NCI-H1417 (cell line): Measurements from ENCODE around the gene PMS1.
A peak's percentile ranks its signal among the peaks of the same experiment; 100 is the strongest.
"Not testable (repeated sequence)": the region's sequence is repeated elsewhere in the genome, so short reads cannot be mapped to it uniquely, and the experiment has no call there.

ENCODE experiments used
- DNase-seq, 3 experiments: peaks; one replicate each; lab custom pipeline; 2025; lab: John Stamatoyannopoulos, UW

Gene PMS1

DNA sequence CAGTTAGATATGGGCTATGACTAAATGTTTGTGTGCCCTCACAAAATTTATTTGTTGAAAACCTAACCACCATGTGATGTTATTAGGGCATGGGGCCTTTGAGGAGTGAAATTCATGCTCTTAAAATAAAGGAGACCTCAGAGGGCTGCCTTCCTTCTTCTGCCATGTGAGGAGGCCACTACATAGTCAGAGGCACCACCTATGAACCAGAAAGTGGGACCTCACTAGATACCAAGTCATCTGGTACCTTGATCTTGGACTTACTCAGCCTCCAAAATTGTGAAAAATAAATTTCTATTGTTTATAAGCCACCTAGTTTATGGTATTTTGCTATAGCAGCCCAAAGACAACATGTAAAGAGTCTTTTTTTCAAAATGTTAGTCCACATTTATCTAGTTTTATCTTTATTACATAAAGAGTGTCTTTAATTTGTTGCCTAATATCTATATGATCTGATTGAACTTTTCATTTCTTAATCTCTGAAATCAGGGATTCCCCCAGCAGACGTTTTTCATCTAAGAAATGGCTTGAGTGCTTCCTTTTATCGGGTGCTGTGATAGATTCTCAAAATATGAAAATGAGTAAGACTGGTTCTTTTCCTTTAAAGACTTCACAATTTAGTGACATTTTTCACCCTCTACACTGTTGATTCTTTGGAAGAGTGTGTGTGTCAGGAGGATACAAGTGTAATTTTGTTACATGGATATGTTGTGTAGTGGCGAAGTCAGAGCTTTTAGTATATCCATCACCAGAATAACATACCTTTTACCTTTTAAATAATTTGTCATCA is 34.2 kb downstream of the PMS1 start:
- DNase-seq = no peak

DNA sequence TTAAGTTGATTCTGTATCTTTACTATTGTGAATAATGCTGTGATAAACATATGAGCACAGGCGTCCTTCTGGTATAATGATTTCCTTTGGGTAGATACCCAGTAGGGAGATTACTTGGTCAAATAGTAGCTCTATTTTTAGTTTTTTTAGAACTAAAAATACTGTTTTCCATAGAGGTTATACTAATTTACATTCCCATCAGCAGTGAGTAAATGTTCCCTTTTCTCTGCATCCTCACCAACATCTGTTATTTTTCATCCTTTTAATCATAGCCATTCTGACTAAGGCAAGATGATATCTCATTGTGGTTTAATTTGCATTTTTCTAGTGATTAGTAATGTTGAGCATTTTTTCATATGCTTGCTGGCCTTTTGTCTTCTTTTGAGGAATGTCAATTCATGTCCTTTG is 35.1 kb downstream of the PMS1 start:
- no peak for DNase-seq

DNA sequence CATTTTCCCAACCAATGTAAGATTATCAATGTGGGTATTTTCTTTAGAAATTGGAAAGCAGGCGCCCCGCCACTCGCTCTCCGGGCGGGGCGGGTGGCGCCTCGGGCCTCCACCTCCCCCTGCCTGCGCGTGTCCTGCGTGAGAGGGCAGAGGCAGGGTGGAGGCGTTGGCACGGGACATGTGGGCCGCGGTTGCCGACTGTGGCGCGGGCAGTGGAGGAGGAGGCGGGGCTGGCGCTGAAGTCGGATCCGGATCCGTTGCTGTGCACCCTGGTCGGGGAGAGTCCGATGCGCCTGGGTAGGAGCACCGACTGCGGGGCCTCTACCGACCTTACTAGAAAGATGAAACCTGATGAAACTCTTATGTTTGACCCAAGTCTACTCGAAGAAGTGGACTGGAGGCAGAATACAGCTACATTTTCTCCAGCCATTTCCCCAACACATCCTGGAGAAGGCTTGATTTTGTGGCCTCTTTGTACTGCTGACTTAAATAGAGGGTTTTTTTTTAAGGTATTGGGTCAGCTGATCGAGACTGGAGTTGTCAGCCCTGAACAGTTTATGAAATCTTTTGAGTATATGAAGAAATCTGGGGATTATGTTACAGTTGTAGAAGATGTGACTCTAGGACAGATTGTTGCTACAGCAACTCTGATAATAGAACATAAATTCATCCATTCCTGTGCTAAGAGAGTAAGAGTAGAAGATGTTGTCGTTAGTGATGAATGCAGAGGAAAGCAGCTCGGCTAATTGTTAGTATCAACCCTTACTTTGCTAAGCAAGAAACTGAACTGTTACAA is 37.9 kb downstream of the PMS1 start:
- no peak for DNase-seq

DNA sequence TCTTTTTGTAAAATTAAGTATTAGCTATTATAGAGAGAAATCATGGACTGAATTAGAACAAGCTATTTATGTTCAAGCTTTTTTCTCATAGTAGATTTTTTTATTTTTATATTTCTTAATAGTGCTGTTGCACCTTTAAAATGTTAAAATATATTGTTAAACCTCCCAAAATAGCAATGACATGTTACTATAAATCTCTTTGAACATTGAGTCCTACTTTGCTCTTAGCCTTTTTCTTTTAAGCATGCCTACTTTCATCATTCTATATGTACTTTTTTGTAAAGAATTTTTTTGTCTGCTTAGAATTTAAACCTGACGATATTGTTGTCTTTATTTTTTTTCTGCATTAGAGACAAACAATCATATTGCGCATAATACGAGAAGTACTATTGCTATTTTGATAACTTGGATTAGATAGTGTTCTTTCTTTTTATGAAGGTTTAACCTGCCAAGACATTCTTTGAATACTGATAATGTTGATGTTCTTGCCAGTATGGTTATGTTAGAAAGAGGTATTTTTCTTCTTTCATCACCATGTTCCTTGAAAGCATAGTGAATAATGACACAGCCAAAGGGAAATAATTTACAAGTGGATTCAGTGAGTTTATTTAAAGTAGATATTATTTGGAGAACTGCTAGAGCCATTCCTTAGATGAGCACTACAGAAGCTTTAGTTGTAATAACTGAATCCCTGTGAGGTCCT is 40.6 kb downstream of the PMS1 start:
- no peak for DNase-seq

DNA sequence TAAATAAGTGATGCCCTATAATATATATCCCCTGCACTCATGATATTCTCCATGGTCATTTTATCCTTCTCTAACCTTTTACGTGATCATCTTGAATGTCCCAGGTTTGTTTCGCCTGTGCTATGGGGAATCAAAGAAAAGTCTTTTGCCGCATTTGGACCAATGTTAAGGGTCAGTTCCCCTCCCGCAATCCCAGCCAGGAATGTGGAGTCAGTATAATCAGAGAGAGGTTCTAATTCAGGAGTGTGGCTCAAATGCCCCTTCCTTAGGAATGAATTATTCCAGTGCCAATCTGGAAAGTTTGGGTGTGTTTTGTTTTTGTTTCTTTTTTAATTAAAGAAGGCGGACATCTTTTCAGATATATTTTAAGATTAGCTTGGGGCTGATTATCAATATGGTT is 41.8 kb downstream of the PMS1 start:
- no peak for DNase-seq

DNA sequence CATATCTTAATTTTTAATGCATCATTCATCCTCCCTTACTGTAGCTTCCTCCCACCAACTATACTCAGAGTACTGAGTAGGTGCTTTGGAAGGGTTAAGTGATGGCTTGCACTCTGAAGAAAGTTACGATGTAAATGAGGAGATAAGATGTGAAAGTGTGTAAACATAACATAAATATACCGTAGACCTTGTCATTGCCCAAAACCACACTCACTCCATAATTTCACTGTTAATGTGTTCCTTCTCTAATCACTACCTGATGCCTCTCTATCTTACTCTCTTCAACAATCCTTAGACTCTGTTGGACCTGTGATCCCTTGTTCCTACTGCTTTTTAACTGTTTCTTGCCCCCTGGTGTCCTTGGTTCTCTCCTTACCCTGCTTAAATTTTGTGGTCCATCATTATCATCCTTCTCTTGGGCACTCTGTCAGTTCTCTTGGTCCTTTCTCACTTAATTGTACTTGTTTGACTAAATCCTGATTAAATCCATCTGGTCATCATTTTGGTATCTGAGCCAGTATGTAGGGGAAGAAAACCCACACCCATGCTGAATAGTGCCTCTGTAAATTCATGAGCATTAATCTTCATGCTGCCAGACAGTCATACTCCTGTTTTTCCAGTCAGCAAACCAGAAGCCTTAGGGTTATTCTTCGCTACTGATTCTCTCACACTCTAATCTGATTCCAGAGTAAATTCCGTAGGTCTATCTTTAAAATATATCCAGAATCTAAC is 45.0 kb downstream of the PMS1 start:
- no peak for DNase-seq

DNA sequence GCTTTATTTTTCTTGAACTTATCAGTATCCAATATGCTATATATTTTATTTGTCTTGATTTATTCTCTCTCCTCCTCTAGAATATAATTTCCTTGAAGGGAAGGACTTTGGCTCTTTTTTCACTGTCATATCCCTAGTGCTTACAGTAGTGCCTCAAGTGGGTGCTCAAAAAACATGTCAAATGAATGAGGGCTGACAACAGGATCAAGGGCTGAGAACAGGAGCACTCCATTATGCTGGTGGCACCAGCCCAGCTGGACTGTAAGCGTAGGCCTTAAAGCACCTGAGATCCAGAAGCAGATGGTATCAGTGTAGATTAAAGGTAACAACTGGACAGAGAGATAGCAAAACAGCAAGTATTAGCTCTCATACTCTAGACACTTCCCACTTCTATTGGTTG is 46.3 kb downstream of the PMS1 start:
- peak in 1 of 3 experiments; percentile 55 for DNase-seq

DNA sequence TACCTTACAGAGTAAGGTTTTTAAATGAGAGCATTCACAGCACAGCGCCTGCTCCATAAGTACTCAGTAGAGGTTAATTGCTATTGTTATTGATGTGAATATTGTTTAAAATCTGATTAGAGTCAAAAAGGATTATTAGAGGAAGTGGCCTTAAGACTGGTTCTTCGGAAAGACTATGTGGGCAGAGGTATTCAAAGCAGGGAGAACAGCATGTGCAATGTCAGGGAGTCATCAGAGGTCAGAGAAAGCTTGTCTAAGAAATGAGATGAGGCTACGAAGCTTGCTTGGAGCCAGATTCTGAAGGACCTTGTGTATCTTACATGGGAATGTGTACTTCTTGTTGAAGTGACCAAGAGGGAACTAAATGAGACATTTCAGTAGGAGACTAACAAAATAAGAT is 49.8 kb downstream of the PMS1 start:
- no peak for DNase-seq

DNA sequence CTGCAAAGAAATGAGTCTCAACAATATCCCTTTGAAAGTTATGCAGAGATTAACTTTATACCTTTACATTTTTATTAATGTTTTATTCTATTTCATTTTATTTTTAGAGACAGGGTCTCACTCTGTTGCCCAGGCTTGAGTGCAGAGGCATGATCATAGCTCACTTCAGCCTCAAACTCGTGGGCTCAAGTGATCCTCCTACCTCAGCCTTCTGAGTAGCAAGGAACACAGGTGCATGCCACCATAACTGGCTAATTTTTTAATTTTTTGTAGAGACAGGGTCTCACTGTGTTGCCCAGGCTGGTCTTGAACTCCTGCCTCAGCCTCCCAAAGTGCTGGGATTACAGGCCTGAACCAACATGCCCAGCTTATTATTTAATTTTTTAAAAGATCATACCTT is 50.4 kb downstream of the PMS1 start:
- DNase-seq = not testable (repeated sequence)

DNA sequence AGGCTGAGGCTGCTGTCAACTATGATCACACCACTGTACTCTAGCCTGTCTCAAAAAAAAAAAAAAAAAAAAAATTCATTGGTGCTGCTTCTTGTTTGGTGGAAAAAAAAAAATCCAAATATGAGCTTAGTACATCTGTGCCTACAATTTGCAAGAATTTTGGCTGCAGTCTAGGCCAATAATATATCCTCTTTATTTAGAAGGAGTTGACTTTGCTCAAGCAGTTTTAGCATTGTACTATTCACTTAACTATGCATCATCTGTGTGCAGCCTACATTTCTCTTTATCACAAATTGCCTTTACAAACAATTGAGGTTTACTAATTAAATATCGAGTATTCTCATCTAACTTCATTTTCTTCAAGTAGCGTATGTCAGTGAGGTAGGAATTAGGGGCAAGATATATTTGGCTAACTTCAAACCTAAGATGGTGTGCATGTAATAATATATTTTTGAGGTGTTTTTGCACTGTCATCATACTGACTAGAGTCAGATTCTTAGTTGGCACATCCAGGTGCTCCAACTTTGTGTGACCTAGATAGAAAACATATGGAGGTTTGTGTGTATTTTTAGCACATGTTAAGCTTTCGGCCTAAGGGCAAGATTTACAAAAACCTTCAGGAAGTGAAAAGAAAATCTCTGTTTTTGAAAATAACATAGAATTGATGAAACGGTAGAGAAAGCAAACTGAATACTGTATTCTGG is 51.8 kb downstream of the PMS1 start:
- DNase-seq = peak in 1 of 3 experiments; percentile 27

DNA sequence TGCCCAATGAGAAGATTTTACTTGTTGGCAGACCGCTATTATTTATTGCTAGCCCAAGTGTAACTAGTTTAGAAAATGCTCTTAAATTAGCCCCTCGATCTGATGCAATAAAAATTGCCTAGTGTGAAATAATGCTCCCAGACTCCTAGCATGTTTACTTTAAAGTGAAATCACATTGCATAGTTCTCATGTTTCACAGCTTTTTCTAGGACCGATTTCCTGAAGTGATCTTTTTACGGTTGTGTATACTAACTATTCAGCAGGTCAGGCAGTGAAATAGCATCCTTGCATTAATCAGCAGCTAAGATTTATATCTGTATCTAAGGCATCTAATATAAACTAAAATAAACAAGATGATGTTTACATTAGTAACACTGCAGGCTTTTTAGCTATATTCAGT is 52.4 kb downstream of the PMS1 start:
- peak in 1 of 3 experiments; percentile 49 for DNase-seq

DNA sequence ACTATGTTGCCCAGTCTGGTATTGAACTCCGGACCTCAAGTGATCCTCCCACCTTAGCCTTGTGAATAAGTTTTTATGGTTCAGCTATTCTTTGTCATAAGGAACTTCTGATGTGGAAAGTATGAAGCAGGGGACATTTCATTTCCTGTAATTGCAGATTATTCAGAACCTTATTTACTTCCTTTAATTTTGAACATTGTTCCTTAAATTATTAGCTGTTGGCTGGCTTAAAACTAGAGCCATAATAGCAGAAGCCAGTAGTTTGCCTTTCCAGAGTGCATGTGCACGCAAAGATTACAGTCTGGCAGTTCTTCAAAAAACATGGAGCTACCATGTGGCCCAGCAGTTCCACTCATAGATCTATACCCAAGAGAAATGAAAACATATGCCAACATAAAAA is 53.1 kb downstream of the PMS1 start:
- DNase-seq = no peak

DNA sequence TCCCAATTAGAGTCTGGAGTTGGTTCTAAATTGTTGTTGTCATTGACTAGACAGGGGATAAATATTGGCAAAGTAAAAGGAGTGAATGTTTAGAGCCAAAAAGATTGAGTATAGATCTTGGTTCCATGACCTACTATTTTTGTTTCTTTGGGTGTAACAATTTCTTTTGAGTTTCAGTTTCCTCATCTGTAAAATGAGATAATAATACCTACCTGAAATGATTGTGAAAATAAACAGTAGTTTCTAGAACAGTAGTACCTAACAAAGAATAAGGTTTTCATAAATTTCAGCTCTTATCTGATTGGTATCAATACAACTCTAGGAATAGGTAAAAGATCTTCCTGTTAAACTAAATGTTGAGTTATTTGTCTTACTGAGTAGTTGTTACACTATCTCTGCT is 56.8 kb downstream of the PMS1 start:
- DNase-seq = no peak

DNA sequence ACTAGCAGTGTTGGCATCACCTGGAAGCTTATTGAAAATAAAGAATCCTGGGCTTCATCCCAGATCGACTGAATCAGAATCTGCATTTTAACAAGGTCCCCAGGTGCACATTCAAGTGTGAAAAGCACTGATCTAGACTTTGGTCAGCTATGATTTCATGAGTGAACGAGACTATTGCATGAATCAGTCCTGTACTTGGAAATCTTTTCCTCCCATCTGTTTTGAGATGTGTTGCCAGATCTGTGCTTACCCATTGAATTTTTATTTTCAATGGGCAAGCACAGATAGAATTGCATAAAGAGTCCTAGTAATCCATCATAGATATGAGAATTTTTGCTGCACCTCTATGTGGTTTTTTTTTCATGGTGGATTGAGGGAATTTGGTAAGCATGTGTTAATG is 64.0 kb downstream of the PMS1 start:
- no peak for DNase-seq

DNA sequence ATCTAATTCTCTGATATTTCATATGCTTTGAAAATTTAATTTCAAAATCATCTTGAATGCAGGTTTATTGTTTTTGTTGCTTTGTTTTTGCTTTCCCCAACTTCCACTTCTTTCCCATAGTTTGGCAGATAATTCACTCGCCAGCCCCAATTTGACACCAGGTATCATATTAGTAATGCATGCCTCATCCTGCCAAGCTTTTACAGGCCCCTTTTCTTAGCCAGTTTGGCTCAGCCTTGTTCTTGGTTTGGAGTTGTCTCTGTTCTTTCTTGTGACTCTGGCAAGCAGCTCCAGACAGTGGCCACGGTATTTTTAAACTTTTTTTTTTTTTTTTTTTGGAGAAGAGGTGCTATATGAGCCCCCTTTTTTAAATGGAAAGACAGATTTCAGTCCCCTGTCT is 65.3 kb downstream of the PMS1 start:
- no peak for DNase-seq

DNA sequence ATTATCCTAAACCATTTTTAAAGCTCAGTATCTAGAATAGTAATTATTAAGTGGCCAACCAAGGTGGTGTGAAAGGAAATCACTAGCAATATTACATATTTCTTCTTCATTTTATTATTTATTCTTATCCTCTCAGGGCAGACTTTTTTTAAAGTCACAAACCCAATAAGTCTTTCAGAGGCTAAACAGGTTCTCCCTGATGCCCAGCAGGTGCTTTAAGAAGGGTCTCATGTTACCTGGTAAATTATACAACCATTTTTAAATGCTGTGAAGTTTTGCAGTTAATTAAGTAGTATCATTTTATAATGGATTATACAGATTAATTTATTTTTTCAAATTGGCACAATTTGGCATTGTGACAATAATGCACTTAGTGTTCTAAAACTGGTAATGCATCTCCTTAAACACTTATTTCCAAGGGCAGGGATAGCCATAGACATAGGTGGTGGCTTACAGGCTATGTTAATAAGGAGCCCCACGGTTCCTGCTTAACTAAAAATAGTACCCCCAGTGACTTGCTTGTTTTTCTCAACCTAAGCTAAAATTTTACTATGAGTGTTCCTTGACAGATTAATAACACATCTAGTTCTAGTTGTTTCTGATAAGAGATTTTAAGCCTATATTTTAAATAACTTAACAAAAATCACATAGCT is 67.0 kb downstream of the PMS1 start:
- DNase-seq = peak in 2 of 3 experiments; percentile 12 to 75

DNA sequence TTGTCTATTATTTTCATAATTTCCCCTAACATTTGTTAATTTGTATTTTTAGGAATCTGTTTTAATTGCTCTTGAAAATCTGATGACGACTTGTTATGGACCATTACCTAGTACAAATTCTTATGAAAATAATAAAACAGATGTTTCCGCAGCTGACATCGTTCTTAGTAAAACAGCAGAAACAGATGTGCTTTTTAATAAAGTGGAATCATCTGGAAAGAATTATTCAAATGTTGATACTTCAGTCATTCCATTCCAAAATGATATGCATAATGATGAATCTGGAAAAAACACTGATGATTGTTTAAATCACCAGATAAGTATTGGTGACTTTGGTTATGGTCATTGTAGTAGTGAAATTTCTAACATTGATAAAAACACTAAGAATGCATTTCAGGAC is 69.9 kb downstream of the PMS1 start:
- DNase-seq = no peak

DNA sequence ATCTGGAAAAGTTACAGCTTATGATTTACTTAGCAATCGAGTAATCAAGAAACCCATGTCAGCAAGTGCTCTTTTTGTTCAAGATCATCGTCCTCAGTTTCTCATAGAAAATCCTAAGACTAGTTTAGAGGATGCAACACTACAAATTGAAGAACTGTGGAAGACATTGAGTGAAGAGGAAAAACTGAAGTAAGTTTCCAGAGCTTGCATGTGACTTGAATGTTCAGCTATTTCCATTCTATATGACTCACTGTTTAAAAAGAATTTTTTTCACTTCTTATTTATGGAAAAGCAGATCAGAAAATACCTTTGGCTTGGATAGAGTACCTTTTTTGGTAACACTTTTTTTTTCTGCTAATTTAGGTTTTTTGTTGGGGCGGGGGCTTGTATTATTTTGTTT is 70.7 kb downstream of the PMS1 start:
- DNase-seq = no peak

DNA sequence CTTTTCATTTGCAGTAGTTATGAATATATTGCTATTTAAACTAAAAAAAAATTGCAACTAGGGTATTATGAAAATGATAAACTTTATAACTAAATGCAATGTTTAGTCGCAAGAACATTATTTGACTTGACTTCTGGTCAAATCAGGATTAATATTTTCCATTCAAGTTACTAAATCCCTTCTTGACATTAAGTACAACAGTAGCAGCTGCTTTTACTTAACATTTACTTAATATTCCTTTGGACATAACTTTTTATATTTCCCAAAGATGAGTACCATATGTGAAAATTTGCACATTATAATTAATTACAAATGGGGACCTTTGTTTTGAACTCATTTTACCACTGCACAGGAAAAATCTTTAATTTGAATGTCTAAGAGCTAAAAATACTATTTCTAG is 74.0 kb downstream of the PMS1 start:
- no peak for DNase-seq

DNA sequence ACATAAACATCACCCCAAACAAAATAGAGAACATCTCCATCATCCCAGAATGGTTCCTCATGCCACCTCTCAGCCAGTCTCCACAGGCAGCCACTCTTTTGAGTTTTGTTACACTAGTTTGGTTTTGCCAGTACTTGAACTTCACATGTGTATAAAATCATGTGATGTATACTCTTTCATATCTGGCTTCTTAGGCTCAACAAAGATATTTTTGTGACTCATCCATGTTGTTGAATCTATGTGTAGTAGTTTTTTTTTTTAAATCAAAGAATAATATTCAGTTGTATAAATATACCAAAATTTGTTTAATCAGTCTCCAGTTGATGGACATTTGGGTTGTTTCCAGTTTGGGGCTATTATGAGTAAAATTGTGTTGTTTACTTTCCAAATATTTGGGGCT is 75.9 kb downstream of the PMS1 start:
- no peak for DNase-seq

DNA sequence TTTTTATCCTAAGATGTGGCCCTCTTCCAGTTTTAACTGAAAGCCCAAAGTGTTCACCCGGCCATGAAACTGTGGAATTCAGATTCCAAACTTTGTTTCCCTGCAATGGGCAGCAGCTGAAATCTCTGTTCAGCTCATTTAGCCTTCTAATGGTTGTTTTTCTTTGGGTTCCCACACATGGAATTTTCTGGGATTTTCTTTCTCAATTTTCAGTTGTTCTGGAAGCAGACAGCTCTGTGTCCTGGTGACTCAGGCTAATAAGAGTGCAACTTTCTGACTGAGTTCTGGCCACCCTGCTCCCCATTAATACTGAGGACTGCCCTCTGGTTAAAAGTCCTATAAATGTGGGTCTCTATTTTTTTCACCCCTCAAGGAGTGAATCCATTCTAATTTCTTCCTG is 78.5 kb downstream of the PMS1 start:
- DNase-seq = no peak
